GM18909 (cell line): ENCODE data around the gene C1orf141.
"Not testable (repeated sequence)": the region's sequence is repeated elsewhere in the genome, so short reads cannot be mapped to it uniquely, and the experiment has no call there.

Source experiments
- ATAC-seq: cut with Tn5 transposase; IDR thresholded peaks from one replicate; pipeline ENCODE4 v1.9.1; 2021; ENCODE audit warnings: mild to moderate bottlenecking; ENCODE audit not compliant: unreplicated experiment, poor library complexity

Gene C1orf141

DNA sequence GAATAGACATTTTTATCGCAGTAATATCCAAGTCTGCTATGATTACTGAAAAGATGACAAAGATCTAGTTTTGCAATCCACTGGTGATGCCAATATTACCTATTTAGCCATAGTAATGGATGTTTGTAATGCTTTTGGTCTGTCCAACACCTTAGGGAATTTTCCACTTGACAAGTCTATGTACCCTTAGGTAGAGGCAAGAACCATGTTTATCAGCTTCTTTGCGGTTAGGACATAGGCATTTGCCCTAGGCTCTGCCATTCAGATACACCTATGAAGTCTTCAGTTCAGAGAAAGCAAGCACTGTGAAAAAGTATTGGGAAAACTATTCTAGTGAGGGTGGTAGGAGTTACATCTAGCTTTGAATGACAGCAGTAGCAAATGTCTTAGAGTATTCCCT is 40.6 kb downstream of the C1orf141 start:
- ATAC-seq: no peak

DNA sequence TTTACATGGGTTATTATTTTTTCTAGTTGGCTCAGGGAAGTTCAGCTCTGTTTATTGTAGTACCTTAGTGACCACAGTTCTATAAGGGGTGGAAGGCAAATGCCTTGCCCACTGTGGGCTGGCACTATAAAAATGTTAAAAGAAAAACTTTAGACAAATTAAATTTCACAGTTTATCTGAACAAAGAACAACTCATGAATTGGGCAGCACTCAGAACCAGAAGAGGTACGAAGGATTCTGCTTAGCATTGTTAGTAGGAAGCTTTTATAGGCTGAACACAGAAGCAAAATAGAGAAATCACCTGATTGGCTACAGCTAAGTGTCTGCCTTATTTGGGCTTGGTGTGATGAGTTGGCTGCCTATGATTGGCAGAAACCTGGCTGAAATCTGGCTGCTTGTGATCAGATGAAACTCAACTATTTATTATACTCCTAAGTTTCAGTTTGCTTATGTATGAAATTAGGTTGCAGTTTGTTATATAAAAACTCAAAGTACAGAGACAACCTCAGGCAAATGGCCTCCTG is 45.0 kb downstream of the C1orf141 start:
- no peak for ATAC-seq

DNA sequence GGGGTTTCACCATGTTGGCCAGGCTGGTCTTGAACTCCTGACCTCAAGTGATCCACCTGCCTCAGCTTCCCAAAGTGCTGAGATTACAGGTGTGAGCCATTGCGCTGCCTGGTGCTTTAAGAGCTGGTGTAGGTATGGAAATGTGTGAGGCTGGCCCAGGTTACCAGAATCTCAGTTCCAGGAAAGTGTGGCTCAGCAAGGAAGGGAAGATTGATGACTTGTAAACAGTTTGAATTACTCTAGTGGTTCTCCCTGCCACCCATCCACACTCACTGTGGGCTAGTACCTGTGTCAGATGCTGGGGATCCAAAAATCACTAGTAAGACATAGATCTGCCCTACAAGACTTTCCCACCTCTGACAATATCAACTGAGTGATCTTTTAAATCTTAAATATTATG is 46.3 kb downstream of the C1orf141 start:
- no peak for ATAC-seq

DNA sequence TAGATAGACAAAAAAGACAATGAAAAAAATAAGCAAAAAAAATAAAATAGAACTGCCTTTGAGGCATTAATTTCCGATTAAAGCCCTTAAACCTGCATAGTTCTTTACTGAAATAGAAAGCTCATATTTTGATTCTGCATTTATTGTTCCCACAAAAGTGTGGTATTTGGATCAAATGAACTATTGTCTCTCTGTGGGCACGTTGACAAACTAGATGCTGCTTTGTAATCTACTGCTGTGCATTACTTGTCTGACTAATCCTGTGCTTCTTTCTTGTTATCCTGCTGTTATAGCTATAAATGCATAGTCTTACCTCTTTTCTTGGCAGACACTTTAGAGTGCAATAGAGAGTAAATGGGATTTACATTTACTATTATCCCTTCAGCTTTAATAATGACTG is 49.4 kb downstream of the C1orf141 start:
- ATAC-seq: no peak

DNA sequence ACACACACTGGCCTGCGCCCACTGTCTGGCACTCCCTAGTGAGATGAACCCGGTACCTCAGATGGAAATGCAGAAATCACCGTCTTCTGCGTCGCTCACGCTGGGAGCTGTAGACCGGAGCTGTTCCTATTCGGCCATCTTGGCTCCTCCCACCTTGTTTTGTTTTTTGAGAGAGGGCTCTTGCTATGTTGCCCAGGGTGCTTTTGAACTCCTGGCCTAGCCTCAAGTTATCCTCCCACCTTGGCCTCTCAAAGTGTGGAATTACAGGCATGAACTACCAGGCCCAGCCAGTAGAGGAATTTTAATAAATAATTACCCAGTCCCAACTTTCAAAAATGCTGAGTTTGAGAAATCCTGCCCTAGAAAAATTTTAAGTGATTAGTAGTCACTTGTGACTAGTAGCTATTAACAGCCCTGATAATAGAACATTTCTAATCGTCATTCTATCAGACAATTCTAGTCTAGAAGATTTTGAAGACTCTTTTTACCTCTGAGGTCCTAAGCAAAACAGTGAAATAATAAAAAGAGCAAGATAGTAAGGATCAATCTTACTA is 49.9 kb downstream of the C1orf141 start:
- no peak for ATAC-seq

DNA sequence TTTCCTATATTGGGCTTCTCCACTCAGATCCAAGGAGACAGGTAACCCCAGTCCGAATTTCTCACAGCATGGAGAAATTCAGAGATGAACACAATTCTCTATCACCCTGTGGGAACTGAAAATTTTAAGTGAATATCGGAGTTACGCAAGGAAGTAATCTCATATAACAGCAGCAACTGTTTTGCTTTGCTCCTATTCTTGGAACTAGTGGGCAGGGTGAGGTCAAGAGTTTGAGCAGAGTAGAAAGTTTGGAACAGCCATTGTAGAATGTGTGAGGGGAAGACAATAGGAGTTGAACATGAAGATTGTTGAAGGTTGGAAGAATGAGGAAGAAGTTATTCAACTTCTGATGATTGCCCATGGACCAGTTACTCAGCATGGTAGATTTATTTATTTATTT is 56.5 kb downstream of the C1orf141 start:
- ATAC-seq: no peak

DNA sequence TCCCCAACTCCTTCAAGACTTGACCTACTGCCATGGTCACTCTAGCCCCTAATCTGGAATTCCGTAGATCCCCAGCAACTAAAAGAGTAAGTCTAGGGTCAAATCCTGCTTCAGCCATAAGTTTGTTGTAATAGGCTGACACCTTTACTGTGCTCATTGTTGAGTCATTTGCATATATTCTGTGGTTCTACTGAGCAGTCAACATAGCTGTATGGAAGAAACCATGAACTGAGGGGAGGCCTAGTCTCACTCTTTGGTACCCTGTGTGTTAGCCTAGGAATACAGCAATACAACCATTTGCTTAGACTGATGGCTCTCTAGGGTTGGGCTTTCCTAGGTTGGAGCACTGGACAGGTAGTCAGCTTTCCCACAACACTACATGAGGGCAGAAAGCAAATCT is 57.2 kb downstream of the C1orf141 start:
- no peak for ATAC-seq

DNA sequence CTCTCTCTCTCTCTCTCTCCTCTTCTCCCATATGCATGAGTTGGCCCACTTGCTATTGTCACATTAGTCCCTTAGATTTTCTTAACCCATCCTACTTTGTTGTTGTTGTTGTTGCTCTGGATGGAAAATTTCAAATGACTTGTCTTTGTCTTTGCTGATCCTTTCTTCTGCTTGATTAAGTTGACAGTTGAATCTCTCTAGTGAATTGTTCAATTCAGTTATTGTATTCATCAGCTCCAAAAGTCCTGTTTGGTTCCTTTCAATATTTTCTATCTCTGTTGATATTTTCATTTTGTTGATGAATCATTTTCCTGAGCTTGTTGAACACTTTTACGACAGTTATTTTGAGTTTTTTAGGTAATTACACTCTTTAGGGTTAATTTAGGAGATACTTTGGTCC is 62.0 kb downstream of the C1orf141 start:
- no peak for ATAC-seq

DNA sequence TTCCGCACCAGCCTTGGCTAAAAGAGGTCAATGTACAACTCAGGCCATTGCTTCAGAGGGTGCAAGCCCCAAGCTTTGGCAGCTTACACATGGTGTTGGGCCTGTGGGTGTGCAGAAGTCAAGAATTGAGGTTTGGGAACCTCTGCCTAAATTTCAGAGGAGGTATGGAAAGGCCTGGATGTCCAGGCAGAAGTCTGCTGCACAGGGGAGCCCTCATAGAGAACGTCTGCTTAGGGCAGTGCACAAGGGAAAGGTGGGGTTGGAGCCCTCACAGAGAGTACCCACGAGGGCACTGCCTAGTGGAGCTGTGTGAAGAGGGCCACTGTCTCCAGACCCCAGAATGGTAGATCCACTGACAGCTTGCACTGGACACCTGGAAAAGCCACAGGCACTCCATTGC is 67.1 kb downstream of the C1orf141 start:
- not testable (repeated sequence) for ATAC-seq

DNA sequence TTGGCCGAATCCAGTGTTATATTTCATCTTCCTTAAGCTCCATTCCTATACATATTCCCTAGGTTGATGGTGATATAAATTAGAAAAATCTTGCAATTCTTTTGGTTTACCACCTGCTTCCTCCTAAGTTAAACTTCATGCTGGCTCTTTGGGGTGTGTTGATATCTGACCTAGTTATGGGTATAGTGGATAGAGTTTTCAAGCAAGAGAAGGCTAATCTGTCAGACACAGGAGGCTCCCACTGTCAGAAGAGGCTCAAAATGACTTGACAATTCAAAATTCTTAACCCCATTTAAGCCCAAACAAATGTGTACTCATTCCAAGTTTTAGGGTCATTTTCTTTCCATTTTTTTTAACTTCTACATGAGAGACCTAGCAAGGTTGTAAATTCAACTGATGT is 72.4 kb downstream of the C1orf141 start:
- no peak for ATAC-seq

DNA sequence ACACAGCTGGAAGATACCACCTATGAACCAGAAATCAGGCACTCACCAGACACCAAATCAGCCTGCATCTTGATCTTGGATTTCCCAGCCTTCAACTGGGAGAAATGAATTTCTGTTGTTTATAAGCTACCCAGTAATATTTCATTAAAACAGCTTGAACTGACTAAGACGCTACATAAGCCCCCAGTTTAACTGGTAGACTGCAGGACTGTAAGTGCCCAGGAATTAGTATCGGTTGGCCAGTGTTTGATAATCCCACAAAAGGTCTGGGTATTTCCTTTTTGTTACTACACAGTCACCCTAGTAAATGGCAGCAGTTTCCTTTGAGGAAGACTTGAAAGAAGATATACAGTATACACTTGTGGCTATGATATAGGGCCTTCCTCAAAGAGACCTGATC is 73.5 kb downstream of the C1orf141 start:
- ATAC-seq: no peak

DNA sequence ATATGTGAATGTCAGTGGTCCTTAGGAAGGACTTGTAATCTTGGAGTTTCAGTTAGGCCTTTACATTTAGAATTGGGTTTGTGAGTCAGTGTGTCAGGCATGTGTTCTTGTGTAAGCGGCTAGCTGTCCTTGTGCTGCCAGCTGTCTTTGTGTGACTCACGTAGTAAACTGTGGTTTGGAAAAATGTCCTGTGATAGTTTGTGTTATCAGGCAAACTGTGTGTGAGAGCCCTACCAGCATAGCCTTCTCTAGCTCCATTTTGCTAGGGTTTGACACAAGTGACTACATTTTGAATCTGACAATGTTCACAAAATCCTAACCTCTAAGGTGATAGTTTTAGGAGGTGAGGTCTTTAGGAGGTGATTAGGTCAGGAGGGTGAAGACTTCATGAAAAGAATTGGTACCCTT is 74.0 kb downstream of the C1orf141 start:
- no peak for ATAC-seq

DNA sequence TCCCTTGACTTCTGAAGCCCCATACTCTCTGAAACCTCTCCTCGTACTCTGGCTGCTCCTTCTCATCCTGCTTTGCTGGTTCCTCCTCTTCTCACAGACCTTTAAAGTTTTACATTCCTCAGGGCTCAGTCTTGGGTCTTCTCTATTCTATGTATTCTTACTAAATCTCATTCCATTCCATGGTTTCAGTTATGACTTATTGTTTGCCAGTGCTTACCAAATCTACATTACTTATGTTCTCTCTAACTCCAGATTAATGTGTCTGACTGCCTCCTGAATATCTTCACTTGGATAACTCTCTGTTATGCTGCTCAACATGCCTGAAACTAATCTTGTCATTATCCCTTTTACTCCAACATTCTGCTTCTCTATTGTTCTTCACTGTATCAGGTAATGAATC is 75.4 kb downstream of the C1orf141 start:
- ATAC-seq: no peak

DNA sequence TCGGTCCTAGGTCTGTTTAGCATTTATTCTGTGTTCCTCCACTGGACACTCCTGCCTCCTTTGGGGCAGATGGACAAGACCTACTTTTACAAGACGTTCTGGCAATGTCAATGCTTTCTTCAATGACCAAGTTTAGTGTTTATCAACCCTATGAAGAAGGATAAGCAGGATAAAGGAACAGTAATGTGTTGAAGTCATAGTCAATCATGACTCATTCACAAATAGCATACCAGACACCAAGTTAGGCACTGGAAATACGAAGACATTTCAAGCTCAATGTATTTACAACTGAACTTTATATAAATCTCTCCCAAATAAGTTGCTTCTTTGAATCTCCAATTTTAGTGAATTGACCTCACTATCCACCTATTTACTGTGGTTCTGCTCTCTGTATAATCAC is 76.0 kb downstream of the C1orf141 start:
- no peak for ATAC-seq

DNA sequence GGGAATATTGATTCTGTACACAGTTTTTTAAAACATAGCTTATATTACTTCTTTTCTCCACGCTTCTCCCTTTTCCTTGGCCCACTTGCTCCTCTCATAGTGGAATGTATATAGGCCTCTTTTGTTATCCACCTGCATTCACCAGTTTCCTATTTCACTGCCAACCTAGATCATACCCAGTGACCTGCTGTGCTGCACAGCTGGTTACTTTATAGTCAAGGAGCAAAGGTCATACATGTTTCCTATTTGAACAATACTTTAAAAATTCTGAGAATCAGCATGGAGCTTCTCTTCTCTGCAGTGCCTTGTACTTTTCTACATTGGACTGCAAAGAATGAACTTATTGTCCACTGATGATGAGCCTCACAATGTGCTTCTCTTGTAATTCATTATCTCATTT is 76.5 kb downstream of the C1orf141 start:
- no peak for ATAC-seq

DNA sequence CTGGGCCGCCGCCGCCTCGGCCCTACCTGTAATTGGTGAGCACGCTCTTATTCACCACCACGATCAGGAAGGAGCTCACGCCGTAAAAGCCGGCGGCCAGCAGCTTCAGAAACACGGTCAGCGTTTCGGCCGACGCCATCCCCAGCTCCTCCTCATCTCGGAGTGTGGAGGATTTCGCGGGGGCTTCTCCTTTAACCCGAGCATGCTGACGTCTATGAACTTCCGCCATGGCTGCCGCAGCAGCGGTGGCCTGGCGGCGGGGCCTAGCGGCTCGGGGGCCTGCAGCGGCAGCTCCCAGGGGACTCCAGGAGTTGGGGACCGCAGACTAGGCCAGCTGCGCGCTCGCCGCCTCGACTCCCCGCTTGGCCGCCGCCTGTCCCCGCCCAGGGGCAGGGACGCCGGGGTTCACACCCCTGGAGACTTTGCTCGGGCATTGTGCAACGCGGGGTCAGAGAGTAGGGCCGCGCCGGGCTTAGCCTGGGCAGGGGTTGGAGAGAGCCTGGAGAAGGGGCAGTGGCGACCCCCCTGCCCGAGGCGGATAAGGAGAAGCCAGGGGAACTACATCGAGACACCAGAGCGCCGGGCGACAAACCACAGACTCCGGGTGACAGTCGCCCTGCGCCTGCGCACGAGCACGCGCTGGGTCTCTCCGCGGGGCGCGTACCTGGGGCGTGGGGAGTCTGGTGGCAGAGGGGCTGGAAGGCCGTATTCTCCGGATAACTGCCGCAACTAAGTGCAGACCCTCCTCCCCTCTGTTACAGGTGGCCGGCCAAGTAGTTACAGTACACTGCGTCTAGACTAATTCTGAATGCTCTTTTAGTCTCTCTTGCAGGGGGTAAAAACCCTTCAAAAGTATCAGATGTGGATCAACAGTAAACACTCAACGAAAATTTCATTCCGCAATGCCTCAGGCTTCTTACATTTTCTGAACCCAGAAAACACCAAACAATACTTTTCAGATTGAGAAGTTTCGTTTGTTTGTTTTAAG is 80.7 kb downstream of the C1orf141 start, which contains the start of gene SLC35D1:
TSS of gene SLC35D1 (minus strand) at position 364 of the 988 bp plus-strand sequence. CDS start at position 229, 135 bp downstream.
- peak; percentile 88 for ATAC-seq

DNA sequence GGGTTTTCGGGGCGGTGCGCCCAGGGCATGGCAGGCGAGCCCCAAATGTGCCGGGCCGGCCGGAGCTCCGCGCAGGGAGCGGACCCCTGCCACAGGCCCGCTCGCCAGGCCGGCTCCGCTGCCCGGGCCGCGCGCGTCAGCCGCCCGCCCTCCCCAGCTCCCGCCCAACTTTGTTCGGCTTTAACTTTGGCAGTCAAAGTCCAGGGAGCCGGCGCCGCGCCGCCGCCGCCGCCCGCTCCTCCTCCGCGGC is 81.3 kb downstream of the C1orf141 start:
- peak; percentile 41 for ATAC-seq

DNA sequence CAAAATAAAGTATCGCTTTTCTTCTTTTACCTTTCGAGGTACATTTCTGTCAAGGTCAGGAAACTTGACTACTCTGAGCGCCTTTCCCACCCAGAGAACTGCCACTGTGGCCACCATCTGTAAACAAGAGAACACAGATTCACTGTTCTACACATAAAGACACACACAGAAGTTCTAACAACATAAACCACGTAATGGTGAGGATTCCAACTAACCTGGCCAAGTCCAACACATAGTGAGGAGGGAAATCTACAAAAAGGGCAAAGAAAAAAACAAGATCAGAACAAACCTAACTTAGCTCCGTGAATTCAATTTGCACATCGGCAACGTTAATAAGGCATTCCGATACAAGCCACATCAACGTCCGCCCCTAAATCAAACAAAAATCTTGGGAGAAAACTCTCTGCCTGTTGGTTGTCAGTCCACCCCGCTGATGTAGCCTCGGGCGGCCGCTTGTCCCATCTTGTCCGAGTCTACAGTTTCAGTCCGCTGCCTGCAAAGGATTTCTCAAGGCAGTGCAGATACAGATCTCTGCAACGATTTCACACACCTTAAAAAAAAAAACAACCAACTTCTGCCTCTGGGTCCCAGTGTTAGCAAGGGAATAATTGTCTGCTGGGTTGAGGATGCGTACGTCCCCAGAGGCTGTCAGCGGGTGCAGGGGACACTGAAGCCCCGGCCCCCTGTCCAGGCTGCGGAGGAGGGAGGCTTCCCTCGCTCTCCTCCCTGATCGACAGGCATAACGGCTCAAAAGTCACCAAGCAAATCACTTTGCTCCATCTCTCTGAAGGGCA is 81.8 kb downstream of the C1orf141 start:
- peak; percentile 22 for ATAC-seq

DNA sequence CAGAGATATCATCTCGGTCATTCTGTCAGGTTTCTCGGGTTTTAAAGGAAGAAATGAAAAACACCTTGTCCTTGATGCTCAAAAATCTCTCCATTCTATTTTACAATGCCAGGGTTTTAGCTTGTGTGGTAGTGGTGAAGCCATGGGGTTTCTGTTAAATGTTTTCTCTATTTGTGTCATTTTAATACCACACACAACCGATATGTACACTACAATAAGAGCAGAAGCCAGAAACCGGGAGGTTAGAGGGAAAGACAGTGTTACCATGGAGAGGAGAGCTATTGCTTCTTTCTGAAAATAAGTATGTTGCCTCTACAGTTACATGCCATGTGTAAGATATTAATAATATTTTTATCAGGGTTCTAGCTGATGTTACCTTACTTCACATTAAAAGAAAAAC is 83.6 kb downstream of the C1orf141 start:
- ATAC-seq: no peak

DNA sequence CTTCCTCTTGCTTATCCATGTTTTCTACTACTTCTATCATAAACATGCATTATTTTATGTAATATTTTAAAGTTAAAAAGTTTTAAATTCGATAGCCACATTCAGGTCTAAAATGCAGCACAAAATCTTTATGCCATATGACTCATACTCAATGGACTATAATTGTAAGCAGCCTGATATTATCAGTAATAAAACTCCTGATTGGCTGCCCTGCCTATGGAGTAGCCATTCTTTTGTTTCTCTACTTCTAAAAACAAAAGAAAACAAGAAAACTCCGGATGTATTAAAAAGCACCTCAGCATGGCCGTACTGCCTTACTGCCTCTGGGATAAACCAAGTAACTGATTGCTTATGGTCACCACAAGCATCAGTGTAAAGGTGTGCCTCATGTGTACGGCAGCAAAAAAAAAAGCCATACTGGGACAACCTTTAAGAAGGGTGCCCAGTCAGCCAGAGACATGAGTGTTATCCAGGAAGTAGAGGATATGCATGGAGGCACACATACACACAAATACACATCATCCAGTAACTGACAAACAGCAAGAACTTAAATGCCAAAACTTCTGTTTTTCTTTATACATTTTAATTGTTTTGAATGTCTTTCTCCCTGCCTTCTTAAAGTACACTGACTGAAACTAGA is 90.0 kb downstream of the C1orf141 start:
- ATAC-seq: no peak

DNA sequence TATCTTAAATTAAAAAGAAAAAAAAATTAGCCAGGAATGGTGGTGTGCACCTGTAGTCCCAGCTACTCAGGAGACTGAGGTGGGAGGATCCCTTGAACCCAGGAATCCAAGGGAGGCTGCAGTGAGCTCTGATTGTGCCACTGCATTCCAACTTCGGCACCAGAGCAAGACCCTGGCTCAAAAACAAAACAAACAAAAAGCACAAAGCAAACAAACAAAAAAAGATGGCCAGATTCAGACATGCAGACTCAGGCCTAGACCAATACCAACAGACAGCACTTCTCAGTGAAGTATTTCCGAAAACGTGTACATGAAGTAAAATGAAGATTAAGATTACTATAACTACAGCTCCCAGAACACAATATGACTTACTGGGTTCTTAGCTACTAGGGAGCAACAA is 91.4 kb downstream of the C1orf141 start:
- ATAC-seq: no peak
